HEK293T (cell line): ENCODE data around the gene TIMP2.

Source experiments
- BHLHE40 ChIP-seq: fragments of 450-650 bp; IDR thresholded peaks from 2 replicates; pipeline ENCODE4 v1.6.1; 2016; ENCODE audit warnings: mild to moderate bottlenecking, moderate library complexity, borderline replicate concordance
- ELF4 ChIP-seq: fragments of 450-650 bp; IDR thresholded peaks from 2 replicates; pipeline ENCODE4 v1.6.1; 2017; ENCODE audit warnings: antibody characterized with exemption
- FOXK2 ChIP-seq: fragments of 450-650 bp; IDR thresholded peaks from 2 replicates; pipeline ENCODE4 v1.6.1; 2016; ENCODE audit warnings: mild to moderate bottlenecking
- FOXM1 ChIP-seq: fragments of 450-650 bp; IDR thresholded peaks from 2 replicates; pipeline ENCODE4 v1.6.1; 2017; ENCODE audit warnings: mild to moderate bottlenecking, borderline replicate concordance
- L3MBTL2 ChIP-seq: fragments of 450-650 bp; conservative IDR thresholded peaks from 2 replicates; pipeline ENCODE4 v1.6.1; 2016; ENCODE audit warnings: mild to moderate bottlenecking
- PKNOX1 ChIP-seq: fragments of 450-650 bp; IDR thresholded peaks from 2 replicates; pipeline ENCODE4 v1.6.1; 2016
- SP1 ChIP-seq: fragments of 450-650 bp; IDR thresholded peaks from 2 replicates; pipeline ENCODE4 v1.6.1; 2017
- SUZ12 ChIP-seq: fragments of 450-650 bp; IDR thresholded peaks from 2 replicates; pipeline ENCODE4 v1.6.1; 2016; ENCODE audit warnings: mild to moderate bottlenecking
- TARDBP ChIP-seq: fragments of 450-650 bp; IDR thresholded peaks from 2 replicates; pipeline ENCODE4 v1.6.1; 2016
- ZNF384 ChIP-seq: fragments of 450-650 bp; IDR thresholded peaks from 2 replicates; pipeline ENCODE4 v1.6.1; 2016

GRCh38 chr17:78940258-78940657 lies 15.1 kb upstream of the TIMP2 start:
- TF ChIP-seq TARDBP, result no peak
- TF ChIP-seq SUZ12, result no peak
- no peak for TF ChIP-seq ELF4
- TF ChIP-seq L3MBTL2, result no peak
- TF ChIP-seq FOXM1, result no peak
- TF ChIP-seq FOXK2, result no peak
- TF ChIP-seq ZNF384, result no peak
- no peak for TF ChIP-seq PKNOX1
- no peak for TF ChIP-seq BHLHE40
- TF ChIP-seq SP1, result no peak
